H9 (cell line): Measurements from ENCODE around the gene CCDC192. TPM values are rescaled to one million over a fixed set of nuclear protein-coding genes. Genes with fewer than 3 reads are reported as not detected.

Experiments
- DNase-seq: peaks from one replicate; pipeline ENCODE4 v3.0.0-alpha.2; 2017
- H2AFZ ChIP-seq: one replicate; pipeline ENCODE4 v1.6.1; 2013; ENCODE audit warnings: mild to moderate bottlenecking, low read length, control low read depth, moderate library complexity
- H2AK5ac ChIP-seq: 2 replicates; pipeline ENCODE4 v1.6.1; 2013; ENCODE audit warnings: low read length, control low read depth, mixed read lengths; ENCODE audit not compliant: insufficient read length
- H2BK120ac ChIP-seq: one replicate; pipeline ENCODE4 v1.6.1; 2013; ENCODE audit warnings: low read depth, mild to moderate bottlenecking, low read length, control low read depth, inconsistent platforms; ENCODE audit not compliant: poor library complexity, severe bottlenecking
- H2BK12ac ChIP-seq: 2 replicates; pipeline ENCODE4 v1.6.1; 2013; ENCODE audit warnings: low read length, control low read depth, mixed read lengths, low read depth; ENCODE audit not compliant: insufficient read length
- H2BK15ac ChIP-seq: 2 replicates; pipeline ENCODE4 v1.6.1; 2013; ENCODE audit warnings: low read depth, low read length, control low read depth
- H2BK20ac ChIP-seq: one replicate; pipeline ENCODE4 v1.6.1; 2013; ENCODE audit warnings: low read depth, mild to moderate bottlenecking, low read length, control low read depth, inconsistent platforms; ENCODE audit not compliant: poor library complexity, severe bottlenecking
- H2BK5ac ChIP-seq: 2 replicates; pipeline ENCODE4 v1.6.1; 2013; ENCODE audit warnings: low read length, control low read depth, mixed read lengths; ENCODE audit not compliant: insufficient read length
- H3K14ac ChIP-seq: 2 replicates; pipeline ENCODE4 v1.6.1; 2013; ENCODE audit warnings: low read length, control low read depth; ENCODE audit not compliant: insufficient read depth
- H3K18ac ChIP-seq: 2 replicates; pipeline ENCODE4 v1.6.1; 2013; ENCODE audit warnings: low read depth, mild to moderate bottlenecking, mixed read lengths, low read length, control low read depth; ENCODE audit not compliant: insufficient read length
- H3K23ac ChIP-seq: 2 replicates; pipeline ENCODE4 v1.6.1; 2013; ENCODE audit warnings: low read length, control low read depth, mixed read lengths, low read depth; ENCODE audit not compliant: insufficient read length
- H3K23me2 ChIP-seq: 2 replicates; pipeline ENCODE4 v1.6.1; 2013; ENCODE audit warnings: low read depth, mild to moderate bottlenecking, mixed read lengths, low read length, control low read depth; ENCODE audit not compliant: insufficient read length, poor library complexity, severe bottlenecking
- H3K27ac ChIP-seq: 2 replicates; pipeline ENCODE4 v1.5.1; 2013; ENCODE audit warnings: low read length, control low read depth, mixed read lengths, low read depth; ENCODE audit not compliant: insufficient read length
- H3K27me3 ChIP-seq: 2 replicates; pipeline ENCODE4 v1.6.1; 2013; ENCODE audit warnings: low read length, control low read depth, inconsistent platforms; ENCODE audit not compliant: insufficient read depth
- H3K4ac ChIP-seq: 2 replicates; pipeline ENCODE4 v1.6.1; 2013; ENCODE audit warnings: low read depth, mild to moderate bottlenecking, control low read depth, inconsistent platforms, low read length, moderate library complexity
- H3K4me1 ChIP-seq: 2 replicates; pipeline ENCODE4 v1.6.1; 2013; ENCODE audit warnings: low read length, control low read depth, inconsistent platforms; ENCODE audit not compliant: insufficient read depth
- H3K4me2 ChIP-seq: 2 replicates; pipeline ENCODE4 v1.6.1; 2013; ENCODE audit warnings: low read length, control low read depth, mixed read lengths; ENCODE audit not compliant: insufficient read length, insufficient read depth
- H3K56ac ChIP-seq: 2 replicates; pipeline ENCODE4 v1.6.1; 2013; ENCODE audit warnings: low read depth, mild to moderate bottlenecking, mixed read lengths, low read length, control low read depth; ENCODE audit not compliant: insufficient read length
- H3K79me1 ChIP-seq: 2 replicates; pipeline ENCODE4 v1.6.1; 2013; ENCODE audit warnings: low read depth, mild to moderate bottlenecking, moderate library complexity, low read length, control low read depth, inconsistent platforms; ENCODE audit not compliant: insufficient read depth, poor library complexity, severe bottlenecking
- H3K79me2 ChIP-seq: 2 replicates; pipeline ENCODE4 v1.6.1; 2013; ENCODE audit warnings: low read length, control low read depth, inconsistent platforms; ENCODE audit not compliant: insufficient read depth
- H3K9ac ChIP-seq: 2 replicates; pipeline ENCODE4 v1.6.1; 2013; ENCODE audit warnings: low read length, control low read depth, mixed read lengths; ENCODE audit not compliant: insufficient read length; ENCODE audit errors: extremely low read depth
- H3K9me3 ChIP-seq: one replicate; pipeline ENCODE4 v1.6.1; 2013; ENCODE audit warnings: low read depth, low read length, inconsistent platforms; ENCODE audit not compliant: control insufficient read depth
- H3T11ph ChIP-seq: one replicate; pipeline ENCODE4 v1.6.1; 2013; ENCODE audit warnings: mild to moderate bottlenecking, low read length, control low read depth, inconsistent platforms
- H4K20me1 ChIP-seq: one replicate; pipeline ENCODE4 v1.6.1; 2013; ENCODE audit not compliant: control insufficient read depth, insufficient read length, insufficient read depth
- H4K5ac ChIP-seq: 2 replicates; pipeline ENCODE4 v1.6.1; 2013; ENCODE audit warnings: low read depth, mild to moderate bottlenecking, mixed read lengths, low read length, control low read depth; ENCODE audit not compliant: insufficient read length
- H4K8ac ChIP-seq: replicated peaks from 2 replicates; pipeline ENCODE4 v1.6.1; 2013; ENCODE audit warnings: low read length, control low read depth, mixed read lengths, low read depth; ENCODE audit not compliant: insufficient read length
- H4K91ac ChIP-seq: 2 replicates; pipeline ENCODE4 v1.6.1; 2013; ENCODE audit warnings: low read depth, mild to moderate bottlenecking, moderate library complexity, mixed read lengths, low read length, control low read depth; ENCODE audit not compliant: insufficient read length
- H3K27ac Mint-ChIP-seq, 3 experiments: 2 replicates in 2 of 3; 3 replicates in 1 of 3; pipeline ENCODE4 v1.8.0; 2020 to 2021; ENCODE audit warnings: mixed read lengths in 3 of 3, mild to moderate bottlenecking in 1 of 3, moderate library complexity in 1 of 3
- H3K27me3 Mint-ChIP-seq: 2 replicates; pipeline ENCODE4 v1.8.0; 2021; ENCODE audit warnings: low read depth, mild to moderate bottlenecking, moderate library complexity, mixed read lengths
- H3K36me3 Mint-ChIP-seq, 3 experiments: 2 replicates in 2 of 3; 3 replicates in 1 of 3; pipeline ENCODE4 v1.8.0; 2020 to 2021; ENCODE audit warnings: low read depth in 3 of 3, mixed read lengths in 3 of 3; ENCODE audit not compliant: insufficient read depth in 1 of 3
- H3K4me1 Mint-ChIP-seq, 2 experiments: 2 replicates each; pipeline ENCODE4 v1.8.0; 2020; ENCODE audit warnings: mixed read lengths in 2 of 2
- H3K4me3 Mint-ChIP-seq, 2 experiments: 2 replicates in 1 of 2; 3 replicates in 1 of 2; pipeline ENCODE4 v1.8.0; 2020 to 2021; ENCODE audit warnings: mild to moderate bottlenecking in 2 of 2, mixed read lengths in 2 of 2, moderate library complexity in 1 of 2
- H3K9me3 Mint-ChIP-seq, 2 experiments: 2 replicates in 1 of 2; 3 replicates in 1 of 2; pipeline ENCODE4 v1.8.0; 2020; ENCODE audit warnings: mild to moderate bottlenecking in 2 of 2, mixed read lengths in 2 of 2, moderate library complexity in 1 of 2
- WGBS: extraction: QIAGEN DNeasy Blood & Tissue Kit; methylation state at CpG from one replicate; pipeline ENCODE4 v1.1.7; 2013; ENCODE audit warnings: missing lambda C conversion rate, low lambda C conversion rate, mixed read lengths; ENCODE audit not compliant: insufficient read length; ENCODE audit errors: extremely low coverage; 5-methylcytosine and 5-hydroxymethylcytosine counted together
- total RNA-seq: library from RNA; stranded (reverse); gene quantifications from 2 replicates; pipeline ENCODE4 v1.2.1, GENCODE V29; 2021
- TF ChIP-seq, protein P1 (sequence below): fragments of 200-600 bp; sonication (generic); conservative IDR thresholded peaks from 3 replicates; pipeline ENCODE4 v1.8.0; 2021; ENCODE audit warnings: antibody characterized with exemption, mild to moderate bottlenecking

The CCDC192 gene
- total RNA-seq, 1 experiment from 2014 or later = not detected

DNA sequence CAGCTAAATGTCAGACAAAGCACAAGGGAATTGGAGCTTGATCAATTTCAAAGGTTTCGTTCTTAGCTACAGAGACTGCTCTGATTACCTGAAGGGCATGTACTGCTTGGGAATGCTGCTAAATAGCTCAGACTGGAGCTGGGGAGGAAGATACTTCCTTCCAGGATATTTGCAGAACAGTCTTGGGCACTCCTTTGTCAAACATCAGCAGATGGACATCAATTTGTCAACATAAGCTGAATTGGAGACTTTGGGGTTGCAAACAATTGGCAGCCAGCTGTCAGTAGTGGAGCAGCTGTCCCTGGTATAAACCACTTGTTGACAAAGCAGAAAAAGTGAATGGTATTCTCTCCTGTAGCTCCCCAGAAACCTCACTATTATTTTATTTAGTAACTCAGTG lies 182.0 kb downstream of the CCDC192 start:
- no peak overlapping the region for H2BK120ac ChIP-seq
- no peak for DNase-seq
- no peaks in the 10 kb centered on the region for H3K23me2 ChIP-seq
- H3K27me3 Mint-ChIP-seq = no peaks in the 10 kb centered on the region
- H3K18ac ChIP-seq = no peak overlapping the region
- no peak overlapping the region for H2AFZ ChIP-seq
- H4K8ac ChIP-seq = no peak overlapping the region
- no peak overlapping the region for H3K56ac ChIP-seq
- H3K4ac ChIP-seq = no peak overlapping the region
- no peak overlapping the region for H4K5ac ChIP-seq
- H4K20me1 ChIP-seq = no peaks in the 10 kb centered on the region
- no peak overlapping the region for H3K4me2 ChIP-seq
- no peaks in the 10 kb centered on the region for H3K79me2 ChIP-seq
- TF ChIP-seq, protein P1, sequence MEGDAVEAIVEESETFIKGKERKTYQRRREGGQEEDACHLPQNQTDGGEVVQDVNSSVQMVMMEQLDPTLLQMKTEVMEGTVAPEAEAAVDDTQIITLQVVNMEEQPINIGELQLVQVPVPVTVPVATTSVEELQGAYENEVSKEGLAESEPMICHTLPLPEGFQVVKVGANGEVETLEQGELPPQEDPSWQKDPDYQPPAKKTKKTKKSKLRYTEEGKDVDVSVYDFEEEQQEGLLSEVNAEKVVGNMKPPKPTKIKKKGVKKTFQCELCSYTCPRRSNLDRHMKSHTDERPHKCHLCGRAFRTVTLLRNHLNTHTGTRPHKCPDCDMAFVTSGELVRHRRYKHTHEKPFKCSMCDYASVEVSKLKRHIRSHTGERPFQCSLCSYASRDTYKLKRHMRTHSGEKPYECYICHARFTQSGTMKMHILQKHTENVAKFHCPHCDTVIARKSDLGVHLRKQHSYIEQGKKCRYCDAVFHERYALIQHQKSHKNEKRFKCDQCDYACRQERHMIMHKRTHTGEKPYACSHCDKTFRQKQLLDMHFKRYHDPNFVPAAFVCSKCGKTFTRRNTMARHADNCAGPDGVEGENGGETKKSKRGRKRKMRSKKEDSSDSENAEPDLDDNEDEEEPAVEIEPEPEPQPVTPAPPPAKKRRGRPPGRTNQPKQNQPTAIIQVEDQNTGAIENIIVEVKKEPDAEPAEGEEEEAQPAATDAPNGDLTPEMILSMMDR = no peak
- no peak overlapping the region for H3K14ac ChIP-seq
- H3K36me3 Mint-ChIP-seq = no peaks in the 10 kb centered on the region
- no peak overlapping the region for H3K27ac Mint-ChIP-seq
- H3K27me3 ChIP-seq = no peaks in the 10 kb centered on the region
- no peak overlapping the region for H3K27ac ChIP-seq
- H2BK12ac ChIP-seq = no peak overlapping the region
- no peak overlapping the region for H3K4me3 Mint-ChIP-seq
- H4K91ac ChIP-seq = no peak overlapping the region
- no peak overlapping the region for H3T11ph ChIP-seq
- no peak overlapping the region for H2BK5ac ChIP-seq
- no peaks in the 10 kb centered on the region for H3K9me3 Mint-ChIP-seq
- no CpG with 5 or more reads among the region's 1 CpG for WGBS
- H3K23ac ChIP-seq = no peak overlapping the region
- no peaks in the 10 kb centered on the region for H3K9me3 ChIP-seq
- no peak overlapping the region for H2AK5ac ChIP-seq
- H3K4me1 ChIP-seq = no peaks in the 10 kb centered on the region
- no peak overlapping the region for H2BK15ac ChIP-seq
- no peak overlapping the region for H3K9ac ChIP-seq
- no peaks in the 10 kb centered on the region for H3K79me1 ChIP-seq
- H3K4me1 Mint-ChIP-seq = no peaks in the 10 kb centered on the region
- H2BK20ac ChIP-seq = no peak overlapping the region
